H1 (cell line): Measurements from ENCODE around the gene BFSP2. TPM values are rescaled to one million over a fixed set of nuclear protein-coding genes. Genes with fewer than 3 reads are reported as not detected.

Experiments used
- CTCF ChIA-PET: fragments of 300-600 bp; sonication (Branson Sonifier 250); formaldehyde crosslinking; loops from one replicate; lab custom pipeline; 2021; ENCODE audit not compliant: partially characterized antibody; lab: Charles Lee
- POLR2A ChIA-PET: fragments of 300-600 bp; sonication (Branson Sonifier 250); formaldehyde crosslinking; loops from one replicate; lab custom pipeline; 2021; ENCODE audit warnings: inconsistent platforms; ENCODE audit not compliant: partially characterized antibody; lab: Charles Lee
- DNase-seq, 2 experiments: peaks; one replicate each; pipeline versions ENCODE4 v3.0.0 to v3.0.0-alpha.2; 2010 to 2022; ENCODE audit warnings: low spot score in 2 of 2, low read depth in 1 of 2, mixed read lengths in 1 of 2
- FAIRE-seq: peaks from 2 replicates; lab custom pipeline; 2011; peaks lifted over from hg19 to GRCh38; lab: Jason Lieb, UNC
- H2AFZ ChIP-seq: 2 replicates; pipeline ENCODE4 v1.8.1; 2012; ENCODE audit warnings: low read length, inconsistent platforms
- H2AK5ac ChIP-seq: 2 replicates; pipeline ENCODE4 v1.6.1; 2013; ENCODE audit warnings: low read depth, low read length
- H2BK120ac ChIP-seq: replicated peaks from 2 replicates; pipeline ENCODE3; 2013; ENCODE audit warnings: low read depth, low read length, inconsistent platforms
- H2BK12ac ChIP-seq: 2 replicates; pipeline ENCODE4 v1.6.1; 2013; ENCODE audit warnings: low read depth, low read length
- H2BK15ac ChIP-seq: 2 replicates; pipeline ENCODE4 v1.6.1; 2013; ENCODE audit warnings: low read length
- H2BK20ac ChIP-seq: 2 replicates; pipeline ENCODE4 v1.6.1; 2013; ENCODE audit warnings: low read length
- H2BK5ac ChIP-seq: 2 replicates; pipeline ENCODE4 v1.6.1; 2013; ENCODE audit warnings: low read depth, low read length
- H3K14ac ChIP-seq: 2 replicates; pipeline ENCODE4 v1.6.1; 2013; ENCODE audit warnings: inconsistent platforms; ENCODE audit not compliant: insufficient read length
- H3K18ac ChIP-seq: 2 replicates; pipeline ENCODE4 v1.6.1; 2013; ENCODE audit warnings: low read length; ENCODE audit errors: extremely low read depth
- H3K23ac ChIP-seq: 2 replicates; pipeline ENCODE4 v1.6.1; 2013; ENCODE audit warnings: inconsistent platforms; ENCODE audit not compliant: insufficient read length
- H3K23me2 ChIP-seq: 2 replicates; pipeline ENCODE4 v1.6.1; 2013; ENCODE audit warnings: low read depth, low read length
- H3K27ac ChIP-seq: 2 replicates; pipeline ENCODE4 v1.6.1; 2011; ENCODE audit warnings: low read depth, low read length, inconsistent platforms
- H3K27me3 ChIP-seq, 4 experiments: replicated peaks in 1 of 4; 1 replicate in 1 of 4; 2 replicates in 3 of 4; pipeline versions ENCODE4 v1.6.1 to v1.8.1; 2011 to 2013; ENCODE audit warnings: low read length in 3 of 4, mild to moderate bottlenecking in 3 of 4, inconsistent platforms in 2 of 4, mixed read lengths in 2 of 4, moderate library complexity in 1 of 4; ENCODE audit not compliant: control insufficient read depth in 3 of 4, insufficient read depth in 3 of 4; ENCODE audit errors: extremely low read depth in 1 of 4
- H3K36me3 ChIP-seq, 4 experiments: 2 replicates each; pipeline versions ENCODE4 v1.6.1 to v1.8.1; 2011 to 2013; ENCODE audit warnings: mild to moderate bottlenecking in 4 of 4, low read length in 3 of 4, moderate library complexity in 2 of 4, control low read depth in 1 of 4, inconsistent platforms in 1 of 4; ENCODE audit not compliant: insufficient read depth in 4 of 4, control insufficient read depth in 2 of 4
- H3K4ac ChIP-seq: replicated peaks from 2 replicates; pipeline ENCODE3; 2013; ENCODE audit warnings: low read length, low read depth, mixed read lengths, inconsistent platforms; ENCODE audit not compliant: insufficient read length
- H3K4me1 ChIP-seq, 4 experiments: replicated peaks in 1 of 4; 1 replicate in 1 of 4; 2 replicates in 3 of 4; pipeline versions ENCODE4 v1.6.1 to v1.8.1; 2011 to 2013; ENCODE audit warnings: low read length in 3 of 4, inconsistent platforms in 2 of 4, mixed read lengths in 1 of 4; ENCODE audit not compliant: insufficient read depth in 4 of 4, control insufficient read depth in 3 of 4
- H3K4me2 ChIP-seq, 2 experiments: 2 replicates each; pipeline versions ENCODE4 v1.6.1 to v1.8.1; 2011 to 2013; ENCODE audit warnings: low read depth in 2 of 2, low read length in 2 of 2, control low read depth in 1 of 2, inconsistent platforms in 1 of 2, mild to moderate bottlenecking in 1 of 2; ENCODE audit not compliant: insufficient read depth in 1 of 2
- H3K4me3 ChIP-seq, 4 experiments: fragments of 200-600, 300-600 bp in 1 of 4; sonication (generic), shearing (Covaris generic), sonication (Bioruptor Twin) in 1 of 4; 2 replicates each; pipeline versions ENCODE4 v1.5.1 to v1.8.1; 2011 to 2016; ENCODE audit warnings: low read length in 4 of 4, low read depth in 3 of 4, control low read depth in 2 of 4, inconsistent platforms in 2 of 4, mild to moderate bottlenecking in 2 of 4, mixed read lengths in 1 of 4, moderate library complexity in 1 of 4; ENCODE audit not compliant: insufficient read depth in 2 of 4; ENCODE audit errors: extremely low read depth in 1 of 4
- H3K56ac ChIP-seq: replicated peaks from 2 replicates; pipeline ENCODE3; 2013; ENCODE audit warnings: low read depth, mild to moderate bottlenecking, mixed read lengths, low read length, inconsistent platforms; ENCODE audit not compliant: insufficient read length
- H3K79me1 ChIP-seq: 2 replicates; pipeline ENCODE4 v1.6.1; 2013; ENCODE audit warnings: low read depth, low read length, control low read depth
- H3K79me2 ChIP-seq, 2 experiments: 2 replicates each; pipeline versions ENCODE4 v1.6.1 to v1.8.1; 2012 to 2013; ENCODE audit warnings: low read length in 2 of 2, mild to moderate bottlenecking in 2 of 2, inconsistent platforms in 1 of 2; ENCODE audit not compliant: insufficient read depth in 2 of 2, control insufficient read depth in 1 of 2
- H3K9ac ChIP-seq, 4 experiments: replicated peaks in 1 of 4; 1 replicate in 1 of 4; 2 replicates in 3 of 4; pipeline versions ENCODE4 v1.6.1 to v1.8.1; 2011 to 2013; ENCODE audit warnings: low read depth in 3 of 4, low read length in 3 of 4, control low read depth in 2 of 4, mild to moderate bottlenecking in 2 of 4, moderate library complexity in 2 of 4, inconsistent platforms in 1 of 4; ENCODE audit errors: extremely low read depth in 1 of 4
- H3K9me3 ChIP-seq, 2 experiments: 2 replicates each; pipeline versions ENCODE4 v1.6.1 to v1.8.1; 2012 to 2013; ENCODE audit warnings: mild to moderate bottlenecking in 2 of 2, moderate library complexity in 2 of 2, control low read depth in 1 of 2, inconsistent platforms in 1 of 2, low read depth in 1 of 2, low read length in 1 of 2, mixed read lengths in 1 of 2; ENCODE audit not compliant: insufficient read depth in 2 of 2
- H4K20me1 ChIP-seq, 2 experiments: replicated peaks in 1 of 2; 2 replicates each; pipeline versions ENCODE3 to v1.8.1; 2011 to 2013; ENCODE audit warnings: inconsistent platforms in 2 of 2, low read length in 2 of 2, mild to moderate bottlenecking in 1 of 2; ENCODE audit not compliant: insufficient read depth in 2 of 2, control insufficient read depth in 1 of 2
- H4K5ac ChIP-seq: 2 replicates; pipeline ENCODE4 v1.6.1; 2013; ENCODE audit warnings: low read length, low read depth, mixed read lengths, inconsistent platforms; ENCODE audit not compliant: insufficient read length
- H4K8ac ChIP-seq: 2 replicates; pipeline ENCODE4 v1.8.0; 2013; ENCODE audit warnings: mild to moderate bottlenecking, moderate library complexity, low read length, inconsistent platforms; ENCODE audit not compliant: insufficient read depth; ENCODE audit errors: extremely low read depth
- H4K91ac ChIP-seq: replicated peaks from 2 replicates; pipeline ENCODE3; 2013; ENCODE audit warnings: low read length, mixed read lengths, inconsistent platforms; ENCODE audit not compliant: insufficient read length
- BCL11A ChIP-seq, 2 experiments: IDR thresholded peaks; one replicate each; pipeline ENCODE4 v1.6.1; 2011; ENCODE audit warnings: low read depth in 2 of 2, low read length in 2 of 2, mild to moderate bottlenecking in 2 of 2
- CBX5 ChIP-seq: fragments of 300-800, 300-1000 bp; sonication (generic); IDR thresholded peaks from 2 replicates; pipeline ENCODE4 v1.7.1; 2016; ENCODE audit warnings: antibody characterized with exemption, low read length, low read depth
- GTF2F1 ChIP-seq: IDR thresholded peaks from 2 replicates; pipeline ENCODE4 v1.6.1; 2012; ENCODE audit warnings: low read depth, low read length, improper control_type of control experiment, borderline replicate concordance
- HDAC2 ChIP-seq, 2 experiments: fragments of 300-600 bp in 1 of 2; sonication (generic) in 1 of 2; IDR thresholded peaks; 2 replicates each; pipeline ENCODE4 v1.6.1; 2011 to 2012; ENCODE audit warnings: low read depth in 2 of 2, low read length in 2 of 2, mild to moderate bottlenecking in 2 of 2, moderate library complexity in 2 of 2, borderline replicate concordance in 1 of 2, inconsistent platforms in 1 of 2
- RBBP5 ChIP-seq: IDR thresholded peaks from 2 replicates; pipeline ENCODE4 v1.7.1; 2012; ENCODE audit warnings: low read depth, mild to moderate bottlenecking, inconsistent platforms, low read length, moderate library complexity, borderline replicate concordance
- SIRT6 ChIP-seq: IDR thresholded peaks from one replicate; pipeline ENCODE4 v1.7.1; 2012; ENCODE audit warnings: low read length, inconsistent platforms
- SP1 ChIP-seq: IDR thresholded peaks from 2 replicates; pipeline ENCODE4 v1.6.1; 2011; ENCODE audit warnings: low read depth, low read length
- SP4 ChIP-seq: IDR thresholded peaks from 2 replicates; pipeline ENCODE4 v1.6.1; 2012; ENCODE audit warnings: low read length, inconsistent platforms
- SRF ChIP-seq: IDR thresholded peaks from 2 replicates; pipeline ENCODE4 v1.6.1; 2011; ENCODE audit warnings: mild to moderate bottlenecking, low read depth, low read length, moderate library complexity
- TEAD4 ChIP-seq: IDR thresholded peaks from 2 replicates; pipeline ENCODE4 v1.6.1; 2012; ENCODE audit warnings: low read depth, low read length, inconsistent platforms, mixed read lengths
- ZNF274 ChIP-seq: IDR thresholded peaks from 2 replicates; pipeline ENCODE4 v1.7.0; 2012; ENCODE audit warnings: low read length, borderline replicate concordance; ENCODE audit errors: extremely low read depth
- WGBS, 2 experiments: shearing (Covaris generic) in 1 of 2; methylation state at CpG; one replicate each; pipeline versions ENCODE4 v1.1.6 to v1.1.7; 2013 to 2015; ENCODE audit warnings: low lambda C conversion rate in 2 of 2, mixed read lengths in 2 of 2, inconsistent platforms in 1 of 2, low coverage in 1 of 2, missing lambda C conversion rate in 1 of 2; ENCODE audit not compliant: insufficient replicate concordance in 2 of 2, insufficient coverage in 1 of 2, insufficient read length in 1 of 2; ENCODE audit errors: extremely low coverage in 1 of 2, missing lambda C conversion rate in 1 of 2; 5-methylcytosine and 5-hydroxymethylcytosine counted together
- polyA plus RNA-seq, 7 experiments: library from polyadenylated mRNA; depleted of rRNA in 3 of 7; stranded (reverse) in 5 of 7; unstranded in 2 of 7; fragments of >200 nt in 5 of 7; fragments of 200-250 nt in 2 of 7; gene quantifications; 1 replicate in 5 of 7; 2 replicates in 1 of 7; 4 replicates in 1 of 7; pipeline versions ENCODE4 v1.2.1 to v1.2.3, GENCODE V29; 2011 to 2013; ENCODE audit warnings: missing spikeins in 2 of 7, mixed read lengths in 2 of 7
- total RNA-seq: library from RNA; stranded (reverse); fragmentation: NEBNext Ultra II Directional; extraction: Animal tissue kit (Norgen Biotek cat#: 25700); gene quantifications from 2 replicates; pipeline ENCODE4 v1.2.1, GENCODE V29; 2021
- TF ChIP-seq, protein P1 (sequence below), 3 experiments: IDR thresholded peaks; 1 replicate in 2 of 3; 2 replicates in 1 of 3; pipeline versions ENCODE4 v1.5.1 to v1.6.1; 2011; ENCODE audit warnings: low read length in 3 of 3, mild to moderate bottlenecking in 3 of 3, inconsistent platforms in 2 of 3, low read depth in 1 of 3, moderate library complexity in 1 of 3; ENCODE audit not compliant: insufficient read depth in 1 of 3; ENCODE audit errors: control extremely low read depth in 1 of 3

BFSP2 gene
- total and polyA plus RNA-seq, 2 of the 8 experiments (the other 6 are each of a cell fraction or from before 2014, with no cell fraction given), result not detected

GRCh38 chr3:133459400-133459799, 59.5 kb downstream of the BFSP2 start:
- Histone ChIP-seq H4K20me1 (no peaks in the 10 kb centered on the region), H3K9ac (no peak overlapping the region), H2BK20ac (no peak overlapping the region), H3K4me1 (peaks cover 0 to 10% (median 3%) of the 10 kb centered on the region in 4 experiments; a peak in 2 of 7 replicates), H3K56ac (no peak overlapping the region), H2AK5ac (no peak overlapping the region), H2BK5ac (no peak overlapping the region), H2BK12ac (no peak overlapping the region), H3K36me3 (no peaks in the 10 kb centered on the region), H3K9me3 (no peaks in the 10 kb centered on the region), H2BK120ac (no peak overlapping the region), H2AFZ (no peak overlapping the region), H3K4ac (no peak overlapping the region), H3K27ac (no peak overlapping the region), H3K23me2 (no peaks in the 10 kb centered on the region), H3K79me2 (no peaks in the 10 kb centered on the region), H3K79me1 (no peaks in the 10 kb centered on the region), H3K27me3 (no peaks in the 10 kb centered on the region), H4K8ac (no peak overlapping the region), H4K5ac (no peak overlapping the region), H3K4me2 (no peak overlapping the region), H3K14ac (no peak overlapping the region), H3K4me3 (no peak overlapping the region), H2BK15ac (no peak overlapping the region), H4K91ac (no peak overlapping the region), H3K23ac (no peak overlapping the region), H3K18ac (no peak overlapping the region)
- WGBS, 2 experiments, result 81% methylated on average over 6 of the region's 6 CpGs; no CpG with 5 or more reads in 1 of the 2 experiments
- DNase-seq (no peak), FAIRE-seq (no peak)
- ChIA-PET POLR2A (interaction anchor here (0.7 kb wide), 1 partner anchor 9 kb away, joined by 3 read pairs; no protein-coding TSS in a partner anchor), CTCF (interaction anchor here (0.9 to 2.5 kb wide), 6 partner anchors 11 to 119 kb away, joined by 3 to 11 read pairs (median 4); no protein-coding TSS in a partner anchor)
- TF ChIP-seq SP1 (no peak), ZNF274 (no peak), BCL11A (IDR thresholded peaks at IDR 0.05; ENCODE audit: low read depth in 2 of 2, low read length in 2 of 2) (no peak), CBX5 (no peak), TEAD4 (no peak), RBBP5 (no peak), GTF2F1 (no peak), SP4 (no peak), SIRT6 (no peak), HDAC2 (IDR thresholded peaks at IDR 0.05; ENCODE audit: borderline replicate concordance in 1 of 2, low read depth in 2 of 2, low read length in 2 of 2) (no peak), SRF (no peak)
- TF ChIP-seq, protein P1, sequence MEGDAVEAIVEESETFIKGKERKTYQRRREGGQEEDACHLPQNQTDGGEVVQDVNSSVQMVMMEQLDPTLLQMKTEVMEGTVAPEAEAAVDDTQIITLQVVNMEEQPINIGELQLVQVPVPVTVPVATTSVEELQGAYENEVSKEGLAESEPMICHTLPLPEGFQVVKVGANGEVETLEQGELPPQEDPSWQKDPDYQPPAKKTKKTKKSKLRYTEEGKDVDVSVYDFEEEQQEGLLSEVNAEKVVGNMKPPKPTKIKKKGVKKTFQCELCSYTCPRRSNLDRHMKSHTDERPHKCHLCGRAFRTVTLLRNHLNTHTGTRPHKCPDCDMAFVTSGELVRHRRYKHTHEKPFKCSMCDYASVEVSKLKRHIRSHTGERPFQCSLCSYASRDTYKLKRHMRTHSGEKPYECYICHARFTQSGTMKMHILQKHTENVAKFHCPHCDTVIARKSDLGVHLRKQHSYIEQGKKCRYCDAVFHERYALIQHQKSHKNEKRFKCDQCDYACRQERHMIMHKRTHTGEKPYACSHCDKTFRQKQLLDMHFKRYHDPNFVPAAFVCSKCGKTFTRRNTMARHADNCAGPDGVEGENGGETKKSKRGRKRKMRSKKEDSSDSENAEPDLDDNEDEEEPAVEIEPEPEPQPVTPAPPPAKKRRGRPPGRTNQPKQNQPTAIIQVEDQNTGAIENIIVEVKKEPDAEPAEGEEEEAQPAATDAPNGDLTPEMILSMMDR (IDR thresholded peaks at IDR 0.05; ENCODE audit: control extremely low read depth in 1 of 3, insufficient read depth in 1 of 3, low read depth in 1 of 3, low read length in 3 of 3), result no peak
